Cardiac septum (tissue), 1 donor: ENCODE results near the gene MLIP. TPM values are rescaled to one million over a fixed set of nuclear protein-coding genes. Genes with fewer than 3 reads are reported as not detected.
"Not testable (repeated sequence)": the region's sequence is repeated elsewhere in the genome, so short reads cannot be mapped to it uniquely, and the experiment has no call there.

ENCODE experiments used
- DNase-seq: peaks from one replicate; pipeline ENCODE4 v3.0.0-alpha.2; 2020; ENCODE audit warnings: low spot score
- intact Hi-C: fragments of 100-400 bp; cut with DNase I; formaldehyde crosslinking; loops from one replicate; pipeline ENCODE4 v1.14.0; 2022
- total RNA-seq: library from RNA; stranded (reverse); fragmentation: NEBNext Ultra II Directional; extraction: Animal tissue kit (Norgen Biotek cat#: 25700); gene quantifications from one replicate; pipeline ENCODE4 v1.2.1, GENCODE V29; 2021
- donor health status: DM: no; HTN: no; CAD: no.

The MLIP gene
- total RNA-seq, 1 donor from 2014 or later, result 319 TPM

GRCh38 chr6:54203474-54204035 lies 92.3 kb downstream of the MLIP start:
- intact Hi-C loops, DNase-seq: not testable (repeated sequence)

- intact Hi-C loops, result no loop called here
These were observed 93.8 kb downstream of the MLIP start for GRCh38 chr6:54204921-54205591.

GRCh38 chr6:54206510-54206909 lies 95.3 kb downstream of the MLIP start:
- intact Hi-C loops, result no loop called here
- no peak for DNase-seq

More at GRCh38 chr6:54204921-54205591, 93.8 kb downstream of the MLIP start:
- no peak for DNase-seq

- DNase-seq, intact Hi-C loops: not testable (repeated sequence)
These were observed 98.7 kb downstream of the MLIP start for GRCh38 chr6:54209983-54210382.

GRCh38 chr6:54214286-54214685 lies 103.0 kb downstream of the MLIP start:
- intact Hi-C loops, result no loop called here

GRCh38 chr6:54216336-54216735 lies 105.1 kb downstream of the MLIP start:
- no peak for DNase-seq
- intact Hi-C loops, result no loop called here

More at GRCh38 chr6:54214286-54214685, 103.0 kb downstream of the MLIP start:
- no peak for DNase-seq

- DNase-seq, result no peak
- intact Hi-C loops, result no loop called here
These were observed 105.8 kb downstream of the MLIP start for GRCh38 chr6:54217018-54217417.

- DNase-seq, result no peak
- intact Hi-C loops, result no loop called here
These were observed 111.0 kb downstream of the MLIP start for GRCh38 chr6:54222217-54222616.

GRCh38 chr6:54232703-54233102 lies 121.5 kb downstream of the MLIP start:
- DNase-seq, result no peak
- intact Hi-C loops, result no loop called here

- intact Hi-C loops, result no loop called here
- no peak for DNase-seq
These were observed 123.3 kb downstream of the MLIP start for GRCh38 chr6:54234539-54234938.

- intact Hi-C loops, result no loop called here
- no peak for DNase-seq
These were observed 125.7 kb downstream of the MLIP start for GRCh38 chr6:54236984-54237383.

- DNase-seq, result no peak
- intact Hi-C loops, result no loop called here
These were observed 127.2 kb downstream of the MLIP start for GRCh38 chr6:54238396-54238795.

- no peak for DNase-seq
- intact Hi-C loops, result no loop called here
These were observed 132.5 kb downstream of the MLIP start for GRCh38 chr6:54243699-54244098.

- intact Hi-C loops, result no loop called here
These were observed 133.2 kb downstream of the MLIP start for GRCh38 chr6:54244430-54244829.

GRCh38 chr6:54245265-54245664 lies 134.0 kb downstream of the MLIP start:
- no peak for DNase-seq
- intact Hi-C loops, result no loop called here

More at GRCh38 chr6:54244430-54244829, 133.2 kb downstream of the MLIP start:
- DNase-seq, result no peak

GRCh38 chr6:54248319-54248718 lies 137.1 kb downstream of the MLIP start:
- no peak for DNase-seq
- intact Hi-C loops, result no loop called here

GRCh38 chr6:54248994-54249393 lies 137.8 kb downstream of the MLIP start:
- intact Hi-C loops, result no loop called here
- no peak for DNase-seq

GRCh38 chr6:54249812-54250211 lies 138.6 kb downstream of the MLIP start:
- intact Hi-C loops, DNase-seq: not testable (repeated sequence)

GRCh38 chr6:54252496-54252895 lies 141.3 kb downstream of the MLIP start:
- DNase-seq, result no peak
- intact Hi-C loops, result no loop called here

GRCh38 chr6:54252916-54253315 lies 141.7 kb downstream of the MLIP start:
- intact Hi-C loops, result no loop called here

GRCh38 chr6:54254886-54255285 lies 143.6 kb downstream of the MLIP start:
- no peak for DNase-seq
- intact Hi-C loops, result no loop called here

More at GRCh38 chr6:54252916-54253315, 141.7 kb downstream of the MLIP start:
- DNase-seq, result no peak
